ENCODE results near the gene RNU7-1. TPM values are rescaled to one million over a fixed set of nuclear protein-coding genes. Genes with fewer than 3 reads are reported as not detected.

Gene RNU7-1
- total RNA-seq, 1 experiment from 2014 or later, result not detected

DNA sequence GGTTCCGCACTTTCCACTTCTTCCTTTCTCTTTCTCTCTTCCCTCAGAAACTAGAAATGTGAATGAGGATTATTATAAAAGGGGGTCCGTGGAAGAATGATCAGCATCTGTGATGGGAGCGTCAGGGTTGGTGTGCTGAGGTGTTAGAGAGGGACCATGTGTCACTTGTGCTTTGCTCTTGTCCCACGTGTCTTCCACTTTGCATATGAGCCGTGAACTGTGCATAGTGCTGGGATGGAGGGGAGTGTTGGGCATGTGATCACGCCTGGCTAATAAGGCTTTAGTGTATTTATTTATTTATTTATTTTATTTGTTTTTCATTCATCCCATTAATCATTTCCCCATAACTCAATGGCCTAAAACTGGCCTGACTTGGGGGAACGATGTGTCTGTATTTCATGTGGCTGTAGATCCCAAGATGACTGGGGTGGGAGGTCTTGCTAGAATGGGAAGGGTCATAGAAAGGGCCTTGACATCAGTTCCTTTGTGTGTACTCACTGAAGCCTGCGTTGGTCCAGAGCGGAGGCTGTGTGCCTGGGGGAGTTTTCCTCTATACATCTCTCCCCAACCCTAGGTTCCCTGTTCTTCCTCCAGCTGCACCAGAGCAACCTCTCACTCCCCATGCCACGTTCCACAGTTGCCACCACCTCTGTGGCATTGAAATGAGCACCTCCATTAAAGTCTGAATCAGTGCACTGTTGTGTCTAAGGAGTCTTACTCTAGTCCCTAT is 20.4 kb upstream of the RNU7-1 start:
- intact Hi-C loops (cut with micrococcal nuclease; ENCODE audit: unreplicated experiment), result no loop called here
- TF ChIP-seq, protein P1, sequence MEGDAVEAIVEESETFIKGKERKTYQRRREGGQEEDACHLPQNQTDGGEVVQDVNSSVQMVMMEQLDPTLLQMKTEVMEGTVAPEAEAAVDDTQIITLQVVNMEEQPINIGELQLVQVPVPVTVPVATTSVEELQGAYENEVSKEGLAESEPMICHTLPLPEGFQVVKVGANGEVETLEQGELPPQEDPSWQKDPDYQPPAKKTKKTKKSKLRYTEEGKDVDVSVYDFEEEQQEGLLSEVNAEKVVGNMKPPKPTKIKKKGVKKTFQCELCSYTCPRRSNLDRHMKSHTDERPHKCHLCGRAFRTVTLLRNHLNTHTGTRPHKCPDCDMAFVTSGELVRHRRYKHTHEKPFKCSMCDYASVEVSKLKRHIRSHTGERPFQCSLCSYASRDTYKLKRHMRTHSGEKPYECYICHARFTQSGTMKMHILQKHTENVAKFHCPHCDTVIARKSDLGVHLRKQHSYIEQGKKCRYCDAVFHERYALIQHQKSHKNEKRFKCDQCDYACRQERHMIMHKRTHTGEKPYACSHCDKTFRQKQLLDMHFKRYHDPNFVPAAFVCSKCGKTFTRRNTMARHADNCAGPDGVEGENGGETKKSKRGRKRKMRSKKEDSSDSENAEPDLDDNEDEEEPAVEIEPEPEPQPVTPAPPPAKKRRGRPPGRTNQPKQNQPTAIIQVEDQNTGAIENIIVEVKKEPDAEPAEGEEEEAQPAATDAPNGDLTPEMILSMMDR (IDR thresholded peaks at IDR 0.05; ENCODE audit: unreplicated experiment), result no peak
- peaks cover 35% of the 10 kb centered on the region for H3K4me1 Mint-ChIP-seq (ENCODE audit: low read depth, unreplicated experiment)
- BruUV-seq (replicated peaks), result no TSS peak
- H3K9me3 Mint-ChIP-seq (ENCODE audit: low read depth, unreplicated experiment), result no peaks in the 10 kb centered on the region
- no peaks in the 10 kb centered on the region for H3K27me3 Mint-ChIP-seq (ENCODE audit: unreplicated experiment)
- CTCF ChIA-PET, result no interaction called here
- no peak overlapping the region for H3K4me3 Mint-ChIP-seq (ENCODE audit: low read depth, unreplicated experiment)
- DNase-seq, result no peak
- peaks cover 45% of the 10 kb centered on the region for H3K36me3 Mint-ChIP-seq (ENCODE audit: insufficient read depth, unreplicated experiment)
- no peak overlapping the region for H3K27ac Mint-ChIP-seq (ENCODE audit: unreplicated experiment)

DNA sequence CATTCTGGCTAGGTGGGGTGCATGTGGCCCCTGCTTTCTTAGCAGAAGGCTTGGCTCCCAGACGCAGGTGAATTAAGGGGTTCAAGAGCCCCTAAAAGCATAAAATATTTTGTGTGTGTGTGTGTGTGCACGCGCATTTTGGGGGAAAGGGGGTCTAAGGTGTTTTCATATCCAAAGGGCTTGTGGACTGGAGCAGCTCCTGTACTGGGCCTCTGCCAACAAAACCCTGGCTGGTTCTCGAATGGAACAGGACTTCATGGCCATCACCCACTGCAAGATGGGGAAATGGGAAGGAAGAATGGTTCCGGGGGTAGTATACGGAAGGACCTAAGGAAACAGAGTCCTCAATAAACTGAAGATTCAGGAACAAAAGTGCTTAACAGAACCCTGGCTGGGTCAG is 19.8 kb upstream of the RNU7-1 start:
- Mint-ChIP-seq H3K27me3 (ENCODE audit: unreplicated experiment) (no peaks in the 10 kb centered on the region), H3K4me3 (ENCODE audit: low read depth, unreplicated experiment) (no peak overlapping the region), H3K36me3 (ENCODE audit: insufficient read depth, unreplicated experiment) (peaks cover 51% of the 10 kb centered on the region), H3K9me3 (ENCODE audit: low read depth, unreplicated experiment) (no peaks in the 10 kb centered on the region), H3K4me1 (ENCODE audit: low read depth, unreplicated experiment) (peaks cover 38% of the 10 kb centered on the region), H3K27ac (ENCODE audit: unreplicated experiment) (no peak overlapping the region)
- BruUV-seq (replicated peaks), result no TSS peak
- intact Hi-C loops (cut with micrococcal nuclease; ENCODE audit: unreplicated experiment), result no loop called here
- CTCF ChIA-PET, result interaction anchor here (2.8 kb wide), 1 partner anchor 54 kb away, joined by 24 read pairs; no protein-coding TSS in a partner anchor
- TF ChIP-seq, protein P1 (IDR thresholded peaks at IDR 0.05; ENCODE audit: unreplicated experiment), result no peak
- no peak for DNase-seq

DNA sequence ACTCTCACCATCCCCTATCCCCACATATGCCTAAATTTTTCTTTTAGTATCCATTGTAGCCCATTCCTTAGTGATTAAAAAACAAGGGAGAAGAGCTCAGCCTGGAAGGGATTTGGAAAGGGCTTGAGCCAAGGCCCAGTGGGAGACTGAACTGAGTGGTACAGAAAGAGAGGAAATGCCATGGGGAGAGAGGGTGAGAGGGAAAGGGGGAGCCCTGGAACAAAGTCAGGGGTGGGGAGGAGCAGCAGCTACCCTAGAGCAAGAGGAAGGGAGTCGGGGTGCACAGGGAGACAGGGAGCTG is 18.4 kb upstream of the RNU7-1 start:
- intact Hi-C loops (cut with micrococcal nuclease; ENCODE audit: unreplicated experiment), result loop anchor here (5.0 kb wide), 1 partner anchor 58 kb away; the partner anchor contains the start of gene TPI1
- Mint-ChIP-seq H3K4me1 (ENCODE audit: low read depth, unreplicated experiment) (peaks cover 52% of the 10 kb centered on the region), H3K27me3 (ENCODE audit: unreplicated experiment) (no peaks in the 10 kb centered on the region), H3K9me3 (ENCODE audit: low read depth, unreplicated experiment) (no peaks in the 10 kb centered on the region), H3K4me3 (ENCODE audit: low read depth, unreplicated experiment) (peak overlapping the region; percentile 58), H3K27ac (ENCODE audit: unreplicated experiment) (peak overlapping the region; percentile 86), H3K36me3 (ENCODE audit: insufficient read depth, unreplicated experiment) (peaks cover 57% of the 10 kb centered on the region)
- no TSS peak for BruUV-seq (replicated peaks)
- CTCF ChIA-PET, result interaction anchor here (0.9 to 2.8 kb wide), 11 partner anchors 9 to 73 kb away, joined by 3 to 24 read pairs (median 5); partner anchors contain the start of genes C12orf57, ENO2, RNU7-1 and SPSB2
- no peak for DNase-seq
- TF ChIP-seq, protein P1 (IDR thresholded peaks at IDR 0.05; ENCODE audit: unreplicated experiment), result no peak

DNA sequence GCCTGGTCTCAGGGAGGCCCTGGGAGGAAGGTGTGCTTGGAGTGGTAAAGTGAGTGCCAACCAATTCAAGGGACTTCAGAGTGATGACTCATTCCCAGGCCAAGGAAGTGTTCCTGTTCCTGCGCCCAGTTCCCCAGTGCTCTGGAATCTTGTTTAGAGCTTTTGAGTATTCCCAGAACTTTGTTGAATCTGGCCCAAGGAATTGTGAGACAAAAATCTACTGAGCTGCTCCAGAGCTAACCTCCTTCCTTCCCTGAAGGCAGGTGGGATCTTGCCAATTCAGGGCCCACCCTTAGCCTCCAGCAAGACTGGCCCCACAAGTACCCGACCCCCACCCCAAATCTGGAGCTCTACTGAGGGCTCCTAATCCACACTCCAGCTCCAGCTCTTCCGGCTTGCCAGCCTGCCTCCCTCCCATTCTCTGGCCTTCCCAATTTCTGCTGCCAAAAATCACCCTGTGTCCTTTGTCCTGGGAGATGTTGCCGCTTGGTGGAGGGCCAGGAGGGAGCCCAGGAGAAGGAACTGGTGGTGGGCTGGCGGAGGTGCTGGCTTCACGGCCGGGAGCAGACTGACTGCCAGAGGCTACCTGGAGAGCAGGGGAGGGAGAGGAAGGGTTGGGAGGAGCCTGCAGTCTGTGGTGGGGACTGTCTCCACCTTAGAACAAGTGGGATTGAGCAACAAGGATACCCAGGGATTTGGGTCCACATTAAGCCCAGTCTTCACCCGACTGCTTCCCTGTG is 17.9 kb upstream of the RNU7-1 start:
- CTCF ChIA-PET, result interaction anchor here (0.6 to 2.8 kb wide), 13 partner anchors 9 to 74 kb away, joined by 3 to 24 read pairs (median 5); partner anchors contain the start of genes C12orf57, ENO2, RNU7-1 and SPSB2
- Mint-ChIP-seq H3K27ac (ENCODE audit: unreplicated experiment) (peak overlapping the region; percentile 86), H3K4me1 (ENCODE audit: low read depth, unreplicated experiment) (peaks cover 57% of the 10 kb centered on the region), H3K36me3 (ENCODE audit: insufficient read depth, unreplicated experiment) (peaks cover 57% of the 10 kb centered on the region), H3K27me3 (ENCODE audit: unreplicated experiment) (no peaks in the 10 kb centered on the region), H3K4me3 (ENCODE audit: low read depth, unreplicated experiment) (peak overlapping the region; percentile 58), H3K9me3 (ENCODE audit: low read depth, unreplicated experiment) (no peaks in the 10 kb centered on the region)
- TF ChIP-seq, protein P1 (IDR thresholded peaks at IDR 0.05; ENCODE audit: unreplicated experiment), result no peak
- BruUV-seq (replicated peaks), result no TSS peak
- intact Hi-C loops (cut with micrococcal nuclease; ENCODE audit: unreplicated experiment), result loop anchor here (5.0 kb wide), 1 partner anchor 58 kb away; the partner anchor contains the start of gene TPI1
- DNase-seq, result peak; percentile 62

All from Calu3 (cell line).